NB4 (cell line): ENCODE measurements around the gene KLHL10.

ENCODE experiments used
- MYC ChIP-seq: IDR thresholded peaks from 2 replicates; pipeline ENCODE4 v1.6.1; 2011; ENCODE audit warnings: low read depth, low read length
- POLR2A ChIP-seq: IDR thresholded peaks from 2 replicates; pipeline ENCODE4 v1.6.1; 2011; ENCODE audit warnings: mild to moderate bottlenecking; ENCODE audit not compliant: insufficient read length; ENCODE audit errors: extremely low read depth
- TF ChIP-seq, protein P1 (sequence below): IDR thresholded peaks from one replicate; pipeline ENCODE4 v1.5.1; 2012; ENCODE audit warnings: low read depth, low read length
- TF ChIP-seq, protein P2 (sequence below): IDR thresholded peaks from 2 replicates; pipeline ENCODE4 v1.6.1; 2011; ENCODE audit warnings: low read depth, low read length

DNA sequence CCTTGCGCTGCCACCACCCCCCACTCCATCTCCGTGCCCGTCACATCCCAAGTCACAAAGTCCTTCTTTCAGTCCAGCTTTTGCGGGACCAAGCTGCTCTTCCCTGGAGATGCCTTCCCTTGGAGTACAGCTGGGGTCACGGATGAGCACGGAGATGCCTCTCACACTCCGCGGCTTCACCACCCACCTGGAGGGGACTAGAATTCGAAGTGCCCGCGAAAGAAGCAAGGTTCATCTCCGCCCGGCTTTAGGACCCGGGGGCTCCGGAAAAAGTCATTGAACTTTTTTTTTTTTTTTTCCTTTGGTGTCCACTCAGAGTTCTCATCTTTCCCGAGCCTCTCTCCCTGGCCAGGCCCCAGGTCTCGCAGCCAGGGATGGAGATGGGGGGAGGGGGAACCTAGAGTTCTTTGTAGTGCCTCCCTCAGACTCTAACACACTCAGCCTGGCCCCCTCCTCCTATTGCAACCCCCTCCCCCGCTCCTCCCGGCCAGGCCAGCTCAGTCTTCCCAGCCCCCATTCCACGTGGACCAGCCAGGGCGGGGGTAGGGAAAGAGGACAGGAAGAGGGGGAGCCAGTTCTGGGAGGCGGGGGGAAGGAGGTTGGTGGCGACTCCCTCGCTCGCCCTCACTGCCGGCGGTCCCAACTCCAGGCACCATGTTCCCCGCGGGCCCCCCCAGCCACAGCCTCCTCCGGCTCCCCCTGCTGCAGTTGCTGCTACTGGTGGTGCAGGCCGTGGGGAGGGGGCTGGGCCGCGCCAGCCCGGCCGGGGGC lies 25.1 kb upstream of the KLHL10 start, which contains the start of gene FKBP10:
- TF ChIP-seq, protein P1, sequence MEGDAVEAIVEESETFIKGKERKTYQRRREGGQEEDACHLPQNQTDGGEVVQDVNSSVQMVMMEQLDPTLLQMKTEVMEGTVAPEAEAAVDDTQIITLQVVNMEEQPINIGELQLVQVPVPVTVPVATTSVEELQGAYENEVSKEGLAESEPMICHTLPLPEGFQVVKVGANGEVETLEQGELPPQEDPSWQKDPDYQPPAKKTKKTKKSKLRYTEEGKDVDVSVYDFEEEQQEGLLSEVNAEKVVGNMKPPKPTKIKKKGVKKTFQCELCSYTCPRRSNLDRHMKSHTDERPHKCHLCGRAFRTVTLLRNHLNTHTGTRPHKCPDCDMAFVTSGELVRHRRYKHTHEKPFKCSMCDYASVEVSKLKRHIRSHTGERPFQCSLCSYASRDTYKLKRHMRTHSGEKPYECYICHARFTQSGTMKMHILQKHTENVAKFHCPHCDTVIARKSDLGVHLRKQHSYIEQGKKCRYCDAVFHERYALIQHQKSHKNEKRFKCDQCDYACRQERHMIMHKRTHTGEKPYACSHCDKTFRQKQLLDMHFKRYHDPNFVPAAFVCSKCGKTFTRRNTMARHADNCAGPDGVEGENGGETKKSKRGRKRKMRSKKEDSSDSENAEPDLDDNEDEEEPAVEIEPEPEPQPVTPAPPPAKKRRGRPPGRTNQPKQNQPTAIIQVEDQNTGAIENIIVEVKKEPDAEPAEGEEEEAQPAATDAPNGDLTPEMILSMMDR: no peak
- TF ChIP-seq POLR2A (no peak), MYC (no peak)
- TF ChIP-seq, protein P2, sequence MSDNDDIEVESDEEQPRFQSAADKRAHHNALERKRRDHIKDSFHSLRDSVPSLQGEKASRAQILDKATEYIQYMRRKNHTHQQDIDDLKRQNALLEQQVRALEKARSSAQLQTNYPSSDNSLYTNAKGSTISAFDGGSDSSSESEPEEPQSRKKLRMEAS: no peak
